Liver (tissue), 3 donors: Measurements from ENCODE around the gene RAB6D.

ENCODE experiments used
- CTCF ChIP-seq: fragments of 150-350 bp; IDR thresholded peaks from 2 replicates; pipeline ENCODE4 v1.5.1; 2017; ENCODE audit warnings: improper control_type of control experiment, low read depth, low read length; ENCODE audit not compliant: missing input control
- GABPA ChIP-seq, 2 donors: IDR thresholded peaks in 1 of 2; conservative IDR thresholded peaks in 1 of 2; 2 replicates each; pipeline ENCODE4 v1.6.1; 2016; ENCODE audit warnings: antibody characterized with exemption in 2 of 2, mild to moderate bottlenecking in 1 of 2, moderate library complexity in 1 of 2
- JUND ChIP-seq, 2 donors: IDR thresholded peaks; 2 replicates each; pipeline ENCODE4 v1.6.1; 2016; ENCODE audit warnings: antibody characterized with exemption in 2 of 2
- MAX ChIP-seq: IDR thresholded peaks from 2 replicates; pipeline ENCODE4 v1.6.1; 2016; ENCODE audit warnings: antibody characterized with exemption
- RAD21 ChIP-seq, 2 donors: IDR thresholded peaks; 2 replicates each; pipeline ENCODE4 v1.6.1; 2016; ENCODE audit warnings: antibody characterized with exemption in 2 of 2, mild to moderate bottlenecking in 2 of 2
- REST ChIP-seq: IDR thresholded peaks from 2 replicates; pipeline ENCODE4 v1.6.1; 2016; ENCODE audit warnings: antibody characterized with exemption, mild to moderate bottlenecking
- RXRA ChIP-seq, 2 donors: IDR thresholded peaks; 2 replicates each; pipeline ENCODE4 v1.6.1; 2017 to 2018; ENCODE audit warnings: antibody characterized with exemption in 2 of 2, mild to moderate bottlenecking in 1 of 2
- TAF1 ChIP-seq: conservative IDR thresholded peaks from 2 replicates; pipeline ENCODE4 v1.6.1; 2016; ENCODE audit warnings: antibody characterized with exemption, mild to moderate bottlenecking
- YY1 ChIP-seq: IDR thresholded peaks from 2 replicates; pipeline ENCODE4 v1.6.1; 2016; ENCODE audit warnings: antibody characterized with exemption, mild to moderate bottlenecking
- donor health status: healthy.
- donor health status: healthy.

- TF ChIP-seq CTCF: no peak
- TF ChIP-seq RXRA (IDR thresholded peaks at IDR 0.05): no peak
- TF ChIP-seq MAX: no peak
- TF ChIP-seq TAF1: no peak
- no peak for TF ChIP-seq JUND (IDR thresholded peaks at IDR 0.05)
- no peak for TF ChIP-seq YY1
- TF ChIP-seq RAD21 (IDR thresholded peaks at IDR 0.05): no peak
- TF ChIP-seq REST: no peak
- TF ChIP-seq GABPA (IDR thresholded peaks at IDR 0.05 in 1 of 2, conservative IDR thresholded peaks at IDR 0.05 in 1 of 2): no peak
These were observed 46.2 kb upstream of the RAB6D start for GRCh38 chr2:131410173-131410572.
